WI38 (cell line): ENCODE results near the gene RAB44.

Experiments used
- H3K4me3 ChIP-seq: 2 replicates; pipeline ENCODE4 v1.5.1; 2011; ENCODE audit warnings: low read depth, mild to moderate bottlenecking, control low read depth, low read length
- CTCF ChIP-seq: IDR thresholded peaks from 2 replicates; pipeline ENCODE4 v1.5.1; 2012; ENCODE audit warnings: low read depth, mild to moderate bottlenecking, control low read depth, low read length

Gene RAB44

DNA sequence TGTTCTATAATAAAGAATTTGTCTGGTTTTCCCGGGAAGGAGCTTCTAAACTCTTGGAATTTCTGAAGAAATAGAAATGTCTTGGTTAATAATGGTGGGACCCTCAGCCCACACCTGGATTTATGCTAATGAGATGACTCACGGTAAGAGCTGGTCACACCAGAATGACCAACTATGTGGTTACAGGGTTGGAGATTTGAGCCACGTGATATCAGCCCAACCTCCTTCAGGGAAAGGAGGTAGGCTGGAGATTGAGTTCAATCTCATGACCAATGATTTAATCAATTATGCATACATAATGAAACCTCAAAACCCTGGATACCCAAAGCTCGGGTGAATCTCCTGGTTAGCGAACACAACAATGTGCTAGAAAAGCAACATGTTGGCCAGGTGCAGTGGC, 41.2 kb upstream of the RAB44 start:
- H3K4me3 ChIP-seq: no peak overlapping the region
- no peak for TF ChIP-seq CTCF

GRCh38 chr6:36657271-36657670, 40.4 kb upstream of the RAB44 start:
- H3K4me3 ChIP-seq: no peak overlapping the region

GRCh38 chr6:36657942-36658544, 39.6 kb upstream of the RAB44 start:
- H3K4me3 ChIP-seq: no peak overlapping the region
- no peak for TF ChIP-seq CTCF

More at GRCh38 chr6:36657271-36657670, 40.4 kb upstream of the RAB44 start:
- TF ChIP-seq CTCF: no peak

GRCh38 chr6:36659271-36659670, 38.4 kb upstream of the RAB44 start:
- H3K4me3 ChIP-seq: no peak overlapping the region
- no peak for TF ChIP-seq CTCF

DNA sequence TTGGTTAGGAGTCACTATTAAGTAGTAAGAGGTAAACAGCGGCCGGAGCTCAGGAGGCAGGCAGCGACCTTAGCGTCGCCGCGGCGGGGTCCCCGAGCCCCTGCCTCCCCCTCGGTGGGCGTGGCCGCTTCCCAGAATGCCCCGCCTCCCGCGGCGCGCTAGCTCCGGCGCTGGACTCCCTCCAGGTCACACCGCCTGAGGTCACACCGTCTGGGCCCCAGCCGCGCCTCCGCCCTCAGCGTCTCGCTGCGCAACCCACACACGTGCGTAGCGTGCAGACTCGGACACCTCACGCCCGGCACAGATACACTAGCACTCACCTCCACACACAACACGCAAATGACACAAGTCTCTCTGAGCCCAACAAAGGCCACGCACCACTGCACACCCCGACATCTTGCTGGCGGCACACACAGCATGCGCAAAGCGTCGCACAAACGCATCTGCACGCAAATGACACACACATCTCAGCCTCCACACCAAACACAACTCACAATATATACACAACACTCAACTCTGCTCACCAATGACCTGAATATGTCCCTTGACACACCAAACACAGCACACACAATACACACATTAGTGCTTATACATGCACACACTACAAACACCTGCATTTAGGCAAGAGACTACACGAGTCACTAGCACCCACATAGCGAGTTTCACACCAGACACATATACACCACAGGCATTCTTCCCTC, 36.7 kb upstream of the RAB44 start:
- TF ChIP-seq CTCF: no peak
- no peak overlapping the region for H3K4me3 ChIP-seq

- H3K4me3 ChIP-seq: no peak overlapping the region
- TF ChIP-seq CTCF: no peak
Observed at GRCh38 chr6:36662380-36662779, 35.2 kb upstream of the RAB44 start.

- H3K4me3 ChIP-seq: no peak overlapping the region
- no peak for TF ChIP-seq CTCF
Observed at GRCh38 chr6:36662827-36663256, 34.8 kb upstream of the RAB44 start.
